IMR-90 (cell line): Measurements from ENCODE around the gene MLLT10. TPM values are rescaled to one million over a fixed set of nuclear protein-coding genes. Genes with fewer than 3 reads are reported as not detected.

Experiments used
- ATAC-seq: fragments of 200-7000 bp; cut with Tn5 transposase; 2 replicates; pipeline ENCODE4 v1.9.1; 2020; ENCODE audit warnings: low read depth, mild to moderate bottlenecking, moderate library complexity
- BruUV-seq: library from RNA; stranded (reverse); fragments of 400-500 nt; replicated peaks from 2 replicates; lab custom pipeline; 2021; lab: Mats Ljungman, UMichigan
- CTCF ChIA-PET: fragments of 300-600 bp; formaldehyde crosslinking; extraction: SDS; loops from one replicate; lab custom pipeline; 2021; ENCODE audit warnings: antibody characterized with exemption; lab: Yijun Ruan, JAX
- POLR2A ChIA-PET: fragments of 300-600 bp; sonication (Branson Sonifier 250); formaldehyde crosslinking; loops from one replicate; lab custom pipeline; 2022; ENCODE audit warnings: antibody characterized with exemption; ENCODE audit not compliant: unreplicated experiment; lab: Charles Lee
- DNase-seq: peaks from one replicate; pipeline ENCODE4 v3.0.0; 2013
- H2AFZ ChIP-seq: replicated peaks from 2 replicates; pipeline ENCODE3; 2013; ENCODE audit warnings: low read length, mild to moderate bottlenecking; ENCODE audit not compliant: poor library complexity
- H2AK5ac ChIP-seq: 2 replicates; pipeline ENCODE4 v1.6.1; 2013; ENCODE audit warnings: low read depth, low read length, inconsistent platforms
- H2AK9ac ChIP-seq: replicated peaks from 2 replicates; pipeline ENCODE3; 2013; ENCODE audit warnings: mild to moderate bottlenecking, low read depth, low read length, moderate library complexity; ENCODE audit not compliant: poor library complexity
- H2BK120ac ChIP-seq: 2 replicates; pipeline ENCODE4 v1.6.1; 2013; ENCODE audit warnings: low read depth, low read length, inconsistent platforms
- H2BK15ac ChIP-seq: 3 replicates; pipeline ENCODE4 v1.6.1; 2013; ENCODE audit warnings: low read depth, low read length, inconsistent platforms
- H2BK20ac ChIP-seq: 2 replicates; pipeline ENCODE4 v1.6.1; 2013; ENCODE audit warnings: low read depth, mild to moderate bottlenecking, inconsistent platforms, low read length, moderate library complexity
- H2BK5ac ChIP-seq: 2 replicates; pipeline ENCODE4 v1.6.1; 2013; ENCODE audit warnings: mild to moderate bottlenecking, low read depth, low read length, inconsistent platforms; ENCODE audit not compliant: poor library complexity, severe bottlenecking
- H3K14ac ChIP-seq: replicated peaks from 2 replicates; pipeline ENCODE4 v1.6.1; 2013; ENCODE audit warnings: low read depth, low read length, inconsistent platforms
- H3K18ac ChIP-seq: 2 replicates; pipeline ENCODE4 v1.6.1; 2013; ENCODE audit warnings: low read depth, low read length, control low read depth
- H3K23ac ChIP-seq: 2 replicates; pipeline ENCODE4 v1.6.1; 2013; ENCODE audit warnings: low read depth, low read length, inconsistent platforms
- H3K27ac ChIP-seq: 2 replicates; pipeline ENCODE4 v1.5.1; 2013; ENCODE audit warnings: mild to moderate bottlenecking, control low read depth, low read length; ENCODE audit not compliant: insufficient read depth
- H3K27me3 ChIP-seq: 2 replicates; pipeline ENCODE4 v1.6.1; 2013; ENCODE audit warnings: low read length; ENCODE audit not compliant: control insufficient read depth, insufficient read depth
- H3K36me3 ChIP-seq: 2 replicates; pipeline ENCODE4 v1.6.1; 2013; ENCODE audit warnings: low read length, mixed read lengths; ENCODE audit not compliant: control insufficient read depth, insufficient read depth
- H3K4ac ChIP-seq: 2 replicates; pipeline ENCODE4 v1.6.1; 2013; ENCODE audit warnings: low read depth, low read length, inconsistent platforms
- H3K4me1 ChIP-seq: 2 replicates; pipeline ENCODE4 v1.6.1; 2013; ENCODE audit warnings: low read length, mixed read lengths; ENCODE audit not compliant: control insufficient read depth, insufficient read depth
- H3K4me2 ChIP-seq: 2 replicates; pipeline ENCODE4 v1.6.1; 2013; ENCODE audit warnings: low read depth, mild to moderate bottlenecking, control low read depth, low read length, moderate library complexity
- H3K4me3 ChIP-seq: 2 replicates; pipeline ENCODE4 v1.5.1; 2013; ENCODE audit warnings: low read depth, mild to moderate bottlenecking, control low read depth, low read length, moderate library complexity; ENCODE audit not compliant: insufficient read depth
- H3K56ac ChIP-seq: 2 replicates; pipeline ENCODE4 v1.6.1; 2013; ENCODE audit warnings: low read length, inconsistent platforms; ENCODE audit not compliant: insufficient read depth; ENCODE audit errors: extremely low read depth
- H3K79me1 ChIP-seq, 2 experiments: 2 replicates each; pipeline ENCODE4 v1.6.1; 2013; ENCODE audit warnings: low read length in 2 of 2, inconsistent platforms in 1 of 2, low read depth in 1 of 2
- H3K9ac ChIP-seq: 2 replicates; pipeline ENCODE4 v1.6.1; 2013; ENCODE audit warnings: low read depth, low read length, control low read depth
- H3K9me1 ChIP-seq: 2 replicates; pipeline ENCODE4 v1.6.1; 2013; ENCODE audit warnings: low read length, inconsistent platforms; ENCODE audit not compliant: insufficient read depth
- H3K9me3 ChIP-seq: 2 replicates; pipeline ENCODE4 v1.6.1; 2013; ENCODE audit warnings: low read length; ENCODE audit not compliant: control insufficient read depth, insufficient read depth
- H4K20me1 ChIP-seq: 2 replicates; pipeline ENCODE4 v1.6.1; 2013; ENCODE audit warnings: low read length, inconsistent platforms; ENCODE audit not compliant: insufficient read depth
- H4K5ac ChIP-seq: 2 replicates; pipeline ENCODE4 v1.6.1; 2013; ENCODE audit warnings: mild to moderate bottlenecking, low read depth, low read length, control low read depth
- H4K8ac ChIP-seq, 2 experiments: 2 replicates each; pipeline ENCODE4 v1.6.1; 2013; ENCODE audit warnings: low read depth in 2 of 2, low read length in 2 of 2, control low read depth in 1 of 2, inconsistent platforms in 1 of 2
- H4K91ac ChIP-seq: 2 replicates; pipeline ENCODE4 v1.6.1; 2013; ENCODE audit warnings: low read depth, low read length, inconsistent platforms; ENCODE audit not compliant: insufficient read depth
- BHLHE40 ChIP-seq: fragments of 150-350 bp; IDR thresholded peaks from 2 replicates; pipeline ENCODE4 v1.6.1; 2016; ENCODE audit warnings: mild to moderate bottlenecking, low read depth, low read length
- CHD1 ChIP-seq: IDR thresholded peaks from 2 replicates; pipeline ENCODE4 v1.6.1; 2012; ENCODE audit warnings: low read depth, low read length, improper control_type of control experiment
- ELK1 ChIP-seq: fragments of 150-350 bp; IDR thresholded peaks from 2 replicates; pipeline ENCODE4 v1.6.1; 2016; ENCODE audit warnings: low read depth, mild to moderate bottlenecking, low read length, moderate library complexity, borderline replicate concordance
- FOS ChIP-seq: fragments of 150-350 bp; IDR thresholded peaks from 2 replicates; pipeline ENCODE4 v1.6.1; 2016; ENCODE audit warnings: low read depth, low read length
- MAFK ChIP-seq: IDR thresholded peaks from 2 replicates; pipeline ENCODE4 v1.6.1; 2012; ENCODE audit warnings: low read depth, low read length, improper control_type of control experiment
- MAZ ChIP-seq: IDR thresholded peaks from 2 replicates; pipeline ENCODE4 v1.6.1; 2012; ENCODE audit warnings: low read depth, mild to moderate bottlenecking, low read length, improper control_type of control experiment, moderate library complexity, borderline replicate concordance
- MXI1 ChIP-seq: IDR thresholded peaks from 2 replicates; pipeline ENCODE4 v1.6.1; 2012; ENCODE audit warnings: low read depth, mild to moderate bottlenecking, low read length, moderate library complexity, borderline replicate concordance
- NFE2L2 ChIP-seq: fragments of 150-350 bp; IDR thresholded peaks from 2 replicates; pipeline ENCODE4 v1.6.1; 2016; ENCODE audit warnings: low read depth, mild to moderate bottlenecking, low read length
- POLR2A ChIP-seq: IDR thresholded peaks from 2 replicates; pipeline ENCODE4 v1.6.1; 2012; ENCODE audit warnings: mild to moderate bottlenecking, low read depth, low read length
- RAD21 ChIP-seq: IDR thresholded peaks from 2 replicates; pipeline ENCODE4 v1.6.1; 2012; ENCODE audit warnings: low read length, improper control_type of control experiment
- RCOR1 ChIP-seq: IDR thresholded peaks from 2 replicates; pipeline ENCODE4 v1.6.1; 2012; ENCODE audit warnings: mild to moderate bottlenecking, low read length, improper control_type of control experiment; ENCODE audit not compliant: insufficient replicate concordance
- RFX5 ChIP-seq: IDR thresholded peaks from 2 replicates; pipeline ENCODE4 v1.8.0; 2012; ENCODE audit warnings: low read depth, mild to moderate bottlenecking, low read length, moderate library complexity
- SMC3 ChIP-seq: fragments of 150-350 bp; IDR thresholded peaks from 2 replicates; pipeline ENCODE4 v1.6.1; 2016; ENCODE audit warnings: low read depth, mild to moderate bottlenecking, antibody characterized with exemption, low read length, moderate library complexity
- USF2 ChIP-seq: fragments of 150-350 bp; IDR thresholded peaks from 2 replicates; pipeline ENCODE4 v1.6.1; 2017; ENCODE audit warnings: mild to moderate bottlenecking, antibody characterized with exemption, low read length, low read depth
- WGBS, 2 experiments: methylation state at CpG; one replicate each; pipeline versions ENCODE4 v1.1.5 to v1.1.7; 2013; ENCODE audit warnings: missing lambda C conversion rate in 2 of 2; ENCODE audit not compliant: insufficient read length in 1 of 2; ENCODE audit errors: extremely low coverage in 2 of 2; 5-methylcytosine and 5-hydroxymethylcytosine counted together
- dilution Hi-C: fragments of 300-500 bp; cut with HindIII; formaldehyde crosslinking; loops from one replicate; pipeline ENCODE4 v1.14.3; 2018; ENCODE audit warnings: low sequenced_read_pairs; ENCODE audit not compliant: unreplicated experiment
- in situ Hi-C: fragments of 300-500 bp; cut with MboI; formaldehyde crosslinking; loops from 3 replicates; pipeline ENCODE4 v1.14.3; 2019; ENCODE audit warnings: low sequenced_read_pairs, inconsistent platforms, mixed read lengths
- intact Hi-C: fragments of 100-400 bp; cut with micrococcal nuclease; formaldehyde crosslinking; loops from 2 replicates; pipeline ENCODE4 v1.10.0; 2022
- polyA plus RNA-seq, 3 experiments: library from polyadenylated mRNA; depleted of rRNA; stranded (reverse); fragments of >200 nt; gene quantifications; 2 replicates each; pipeline ENCODE4 v1.2.3, GENCODE V29; 2012; ENCODE audit warnings: low replicate concordance in 1 of 3
- total RNA-seq: library from RNA; depleted of rRNA; stranded (reverse); fragments of >200 nt; gene quantifications from 2 replicates; pipeline ENCODE4 v1.2.3, GENCODE V29; 2012

The MLLT10 gene
- total and polyA plus RNA-seq, 2 of the 4 experiments (the other 2 are of a cell fraction) = 22.5 to 29.0 TPM

- peaks cover 31 to 50% of the 10 kb centered on the region in 2 experiments for H3K79me1 ChIP-seq
- peak overlapping the region; percentile 81 for H2AK9ac ChIP-seq
- DNase-seq = no peak
- no peak overlapping the region for H3K4me2 ChIP-seq
- no peak overlapping the region for H2BK20ac ChIP-seq
- no peak overlapping the region for H3K18ac ChIP-seq
- H3K36me3 ChIP-seq = peaks cover 3% of the 10 kb centered on the region
- ATAC-seq = no peak
- in situ Hi-C loops (no loop called here), dilution Hi-C loops (no loop called here), intact Hi-C loops (no loop called here)
- H2BK5ac ChIP-seq = no peak overlapping the region
- H4K5ac ChIP-seq = no peak overlapping the region
- no peak overlapping the region for H2AFZ ChIP-seq
- peaks cover 9% of the 10 kb centered on the region for H3K9me1 ChIP-seq
- no peak overlapping the region for H3K4me3 ChIP-seq
- WGBS, 2 experiments = no CpG with 5 or more reads among the region's 2 CpGs
- H3K9me3 ChIP-seq = no peaks in the 10 kb centered on the region
- no peak overlapping the region for H2AK5ac ChIP-seq
- no TSS peak for BruUV-seq
- no peak for TF ChIP-seq RAD21
- no peak for TF ChIP-seq MAZ
- no peak for TF ChIP-seq MXI1
- TF ChIP-seq BHLHE40 = no peak
- TF ChIP-seq RCOR1 = no peak
- TF ChIP-seq MAFK = no peak
- TF ChIP-seq RFX5 = no peak
- no peak for TF ChIP-seq POLR2A
- TF ChIP-seq FOS = no peak
- no peak for TF ChIP-seq NFE2L2
- no peak for TF ChIP-seq SMC3
- TF ChIP-seq CHD1 = no peak
- TF ChIP-seq ELK1 = no peak
- no peak for TF ChIP-seq USF2
- no peak overlapping the region for H2BK15ac ChIP-seq
- H2BK120ac ChIP-seq = no peak overlapping the region
- no peaks in the 10 kb centered on the region for H3K4me1 ChIP-seq
- no peak overlapping the region for H3K56ac ChIP-seq
- H3K27ac ChIP-seq = no peak overlapping the region
- no peak overlapping the region for H3K9ac ChIP-seq
- no peaks in the 10 kb centered on the region for H3K27me3 ChIP-seq
- CTCF ChIA-PET = no interaction called here
- no peak overlapping the region for H4K91ac ChIP-seq
- no peak overlapping the region for H3K4ac ChIP-seq
- H3K14ac ChIP-seq = no peak overlapping the region
- no peak overlapping the region for H4K8ac ChIP-seq
- H3K23ac ChIP-seq = no peak overlapping the region
- POLR2A ChIA-PET = no interaction called here
- peaks cover 17% of the 10 kb centered on the region for H4K20me1 ChIP-seq
Observed at GRCh38 chr10:21705828-21706176, 171.8 kb downstream of the MLLT10 start.
